SH-SY5Y (cell line): ENCODE measurements around the gene DLX4.

ENCODE experiments used
- GATA2 ChIP-seq: IDR thresholded peaks from 2 replicates; pipeline ENCODE4 v1.6.1; 2011; ENCODE audit warnings: mild to moderate bottlenecking, low read depth, low read length
- GATA3 ChIP-seq: IDR thresholded peaks from 2 replicates; pipeline ENCODE4 v1.6.1; 2011; ENCODE audit warnings: low read depth, mild to moderate bottlenecking, low read length, moderate library complexity

GRCh38 chr17:50023520-50023919 lies 54.5 kb downstream of the DLX4 start:
- TF ChIP-seq GATA2 (no peak), GATA3 (no peak)
